Activated B cell treated with CpG ODN at 0.5 μM for 24 hours (primary cell): ENCODE measurements around the gene CUX1. TPM values are rescaled to one million over a fixed set of nuclear protein-coding genes. Genes with fewer than 3 reads are reported as not detected.

ENCODE experiments used
- ATAC-seq: fragments of 200-7000 bp; cut with Tn5 transposase; one replicate; pipeline ENCODE4 v1.10.0; 2021; ENCODE audit warnings: low read depth, mild to moderate bottlenecking, moderate library complexity
- CTCF ChIA-PET: fragments of 350-600 bp; sonication (Branson Sonifier 250); formaldehyde crosslinking; loops from one replicate; lab custom pipeline; 2021; ENCODE audit warnings: antibody characterized with exemption; lab: Charles Lee
- POLR2A ChIA-PET: fragments of 350-600 bp; sonication (Branson Sonifier 250); formaldehyde crosslinking; loops from one replicate; lab custom pipeline; 2021; ENCODE audit warnings: antibody characterized with exemption; lab: Charles Lee
- DNase-seq: peaks from one replicate; pipeline ENCODE4 v3.0.0; 2022
- H3K27ac Mint-ChIP-seq: one replicate; pipeline ENCODE4 v1.8.0; 2020; ENCODE audit warnings: mixed read lengths
- H3K27me3 Mint-ChIP-seq: one replicate; pipeline ENCODE4 v1.8.0; 2021; ENCODE audit warnings: mixed read lengths
- H3K36me3 Mint-ChIP-seq: one replicate; pipeline ENCODE4 v1.8.0; 2021; ENCODE audit warnings: low read depth, mixed read lengths
- H3K4me1 Mint-ChIP-seq: one replicate; pipeline ENCODE4 v1.8.0; 2021; ENCODE audit warnings: mixed read lengths
- H3K4me3 Mint-ChIP-seq: one replicate; pipeline ENCODE4 v1.8.0; 2020; ENCODE audit warnings: mild to moderate bottlenecking, mixed read lengths
- H3K9me3 Mint-ChIP-seq: one replicate; pipeline ENCODE4 v1.8.0; 2020; ENCODE audit warnings: mixed read lengths
- CTCF ChIP-seq: fragments of 200-600 bp; IDR thresholded peaks from one replicate; pipeline ENCODE4 v1.8.0; 2022; ENCODE audit warnings: antibody characterized with exemption, mild to moderate bottlenecking
- intact Hi-C: fragments of 100-400 bp; cut with micrococcal nuclease; formaldehyde crosslinking; loops from one replicate; pipeline ENCODE4 v1.15.1; 2024
- total RNA-seq: library from RNA; stranded (reverse); gene quantifications from 2 replicates; pipeline ENCODE4 v1.2.3, GENCODE V29; 2022

CUX1 gene
- total RNA-seq, 1 donor from 2014 or later = 61.7 TPM

DNA sequence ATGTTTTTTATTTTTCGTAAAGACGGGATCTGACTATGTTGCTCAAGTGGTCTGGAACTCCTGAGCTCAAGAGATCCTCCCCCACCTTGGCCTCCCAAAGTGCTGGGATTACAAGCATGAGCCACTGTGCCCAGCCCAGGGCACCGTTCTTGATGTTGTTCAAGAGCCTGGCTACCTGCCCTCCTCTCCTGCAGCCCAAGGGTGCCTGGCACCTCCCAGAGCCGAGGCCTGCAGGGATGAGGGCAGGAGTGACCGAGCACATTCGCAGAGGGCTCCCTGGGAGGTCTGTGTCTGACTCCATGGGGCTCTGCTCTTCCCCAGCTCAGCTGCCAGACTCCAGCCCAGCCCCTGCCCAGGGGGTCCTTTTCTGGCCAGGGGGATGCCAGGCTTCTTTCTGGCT lies 484.6 kb downstream of the CUX1 start:
- CTCF ChIA-PET = no interaction called here
- no peaks in the 10 kb centered on the region for H3K9me3 Mint-ChIP-seq

GRCh38 chr7:102303669-102304422 lies 486.4 kb downstream of the CUX1 start:
- Mint-ChIP-seq H3K36me3 (peaks cover 30% of the 10 kb centered on the region), H3K9me3 (no peaks in the 10 kb centered on the region), H3K4me3 (peak overlapping the region; percentile 11), H3K27me3 (no peaks in the 10 kb centered on the region), H3K4me1 (peaks cover 85% of the 10 kb centered on the region), H3K27ac (peak overlapping the region; percentile 72)
- CTCF ChIA-PET = interaction anchor here (2.0 kb wide), 1 partner anchor 16 kb away, joined by 10 read pairs; no protein-coding TSS in a partner anchor
- ATAC-seq = no peak
- intact Hi-C loops = no loop called here
- DNase-seq = no peak
- POLR2A ChIA-PET = interaction anchor here (0.7 to 8.3 kb wide), 5 partner anchors 9 to 122 kb away, joined by 3 to 180 read pairs (median 3); partner anchors contain the start of gene SH2B2
- TF ChIP-seq CTCF = no peak

More for the DNA sequence above, 484.6 kb downstream of the CUX1 start:
- ATAC-seq (no peak), DNase-seq (no peak)
- TF ChIP-seq CTCF = no peak
- Mint-ChIP-seq H3K36me3 (peaks cover 29% of the 10 kb centered on the region), H3K4me1 (peaks cover 80% of the 10 kb centered on the region), H3K4me3 (no peak overlapping the region), H3K27me3 (no peaks in the 10 kb centered on the region), H3K27ac (peak overlapping the region; percentile 72)
- POLR2A ChIA-PET = interaction anchor here (0.6 to 8.3 kb wide), 2 partner anchors 13 to 966 kb away, joined by 3 to 180 read pairs; partner anchors contain the start of gene SH2B2
- intact Hi-C loops = no loop called here

DNA sequence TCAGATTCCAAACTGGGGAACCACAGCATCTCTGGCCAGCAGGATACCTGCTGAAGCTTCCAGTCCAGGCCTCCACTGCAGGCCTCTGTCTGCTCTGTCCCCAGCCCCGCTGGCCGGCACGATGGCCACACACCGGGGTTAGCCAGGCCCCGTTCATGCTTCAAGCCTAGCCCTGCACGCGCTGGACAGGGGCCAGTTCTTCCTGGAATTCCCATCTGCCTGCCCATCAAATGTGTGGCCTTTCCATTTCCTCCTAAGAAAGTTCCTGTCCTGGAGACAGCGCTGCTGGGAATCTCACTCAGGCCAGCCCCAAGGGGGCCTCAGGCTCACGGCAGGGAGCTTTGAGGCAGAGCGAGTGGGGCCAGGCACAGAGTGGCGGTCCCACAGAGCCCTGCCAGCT lies 487.2 kb downstream of the CUX1 start:
- POLR2A ChIA-PET = interaction anchor here (0.7 to 8.3 kb wide), 4 partner anchors 9 to 121 kb away, joined by 3 to 180 read pairs (median 8); partner anchors contain the start of gene SH2B2
- H3K27ac Mint-ChIP-seq = peak overlapping the region; percentile 92
- H3K27me3 Mint-ChIP-seq = no peaks in the 10 kb centered on the region
- H3K36me3 Mint-ChIP-seq = peaks cover 29% of the 10 kb centered on the region
- H3K9me3 Mint-ChIP-seq = no peaks in the 10 kb centered on the region
- TF ChIP-seq CTCF = no peak
- no peak for DNase-seq
- no peak for ATAC-seq
- CTCF ChIA-PET = interaction anchor here (2.0 kb wide), 1 partner anchor 17 kb away, joined by 10 read pairs; no protein-coding TSS in a partner anchor
- no peak overlapping the region for H3K4me3 Mint-ChIP-seq
- H3K4me1 Mint-ChIP-seq = peaks cover 80% of the 10 kb centered on the region
- intact Hi-C loops = loop anchor here (5.0 kb wide), 1 partner anchor 58 kb away; no protein-coding TSS in a partner anchor

GRCh38 chr7:102305414-102306268 lies 488.2 kb downstream of the CUX1 start:
- intact Hi-C loops = loop anchor here (2.0 to 5.0 kb wide), 2 partner anchors 15 to 57 kb away; no protein-coding TSS in a partner anchor
- Mint-ChIP-seq H3K27me3 (no peaks in the 10 kb centered on the region), H3K36me3 (peaks cover 30% of the 10 kb centered on the region), H3K4me3 (peak overlapping the region; percentile 72), H3K27ac (peak overlapping the region; percentile 92), H3K4me1 (peaks cover 80% of the 10 kb centered on the region), H3K9me3 (no peaks in the 10 kb centered on the region)
- DNase-seq (no peak), ATAC-seq (no peak)
- TF ChIP-seq CTCF = no peak
- ChIA-PET POLR2A (interaction anchor here (0.6 to 8.3 kb wide), 7 partner anchors 12 to 802 kb away, joined by 3 to 180 read pairs (median 7); partner anchors contain the start of gene SH2B2), CTCF (no interaction called here)
